Natural killer cell (primary cell): ENCODE results near the gene GTF3C4. TPM values are rescaled to one million over a fixed set of nuclear protein-coding genes. Genes with fewer than 3 reads are reported as not detected.

Experiments
- ATAC-seq, 3 donors: fragments of 150-1000 bp in 2 of 3; fragments of 200-7000 bp in 1 of 3; cut with Tn5 transposase; 1 replicate in 1 of 3; 2 replicates in 2 of 3; pipeline ENCODE4 v1.10.0; 2021; ENCODE audit warnings: mild to moderate bottlenecking in 2 of 3, moderate library complexity in 2 of 3
- DNase-seq, 2 donors: peaks; one replicate each; pipeline versions ENCODE4 v3.0.0 to v3.0.0-alpha.2; 2013 to 2021; ENCODE audit warnings: mixed read lengths in 1 of 2
- H3K27ac ChIP-seq: one replicate; pipeline ENCODE4 v1.5.1; 2013; ENCODE audit warnings: mild to moderate bottlenecking, low read length
- H3K27me3 ChIP-seq: one replicate; pipeline ENCODE4 v1.6.1; 2013; ENCODE audit warnings: low read length; ENCODE audit not compliant: control insufficient read depth, insufficient read depth
- H3K36me3 ChIP-seq: one replicate; pipeline ENCODE4 v1.6.1; 2013; ENCODE audit warnings: low read length; ENCODE audit not compliant: control insufficient read depth, insufficient read depth
- H3K4me1 ChIP-seq: one replicate; pipeline ENCODE4 v1.6.1; 2013; ENCODE audit warnings: low read length; ENCODE audit not compliant: control insufficient read depth, insufficient read depth
- H3K4me3 ChIP-seq: one replicate; pipeline ENCODE4 v1.5.1; 2013; ENCODE audit warnings: low read length
- H3K9me3 ChIP-seq: one replicate; pipeline ENCODE4 v1.6.1; 2013; ENCODE audit warnings: low read length; ENCODE audit not compliant: control insufficient read depth, insufficient read depth
- H3K27ac Mint-ChIP-seq, 2 donors: one replicate each; pipeline ENCODE4 v1.8.0; 2022; ENCODE audit warnings: mild to moderate bottlenecking in 2 of 2, mixed read lengths in 2 of 2, moderate library complexity in 1 of 2
- H3K27me3 Mint-ChIP-seq, 2 donors: one replicate each; pipeline ENCODE4 v1.8.0; 2022; ENCODE audit warnings: low read depth in 2 of 2, mixed read lengths in 2 of 2
- H3K36me3 Mint-ChIP-seq: one replicate; pipeline ENCODE4 v1.8.0; 2022; ENCODE audit warnings: mixed read lengths
- H3K4me1 Mint-ChIP-seq, 2 donors: one replicate each; pipeline ENCODE4 v1.8.0; 2022; ENCODE audit warnings: mixed read lengths in 2 of 2
- H3K4me3 Mint-ChIP-seq: one replicate; pipeline ENCODE4 v1.8.0; 2022; ENCODE audit warnings: mild to moderate bottlenecking, moderate library complexity, mixed read lengths
- H3K9me3 Mint-ChIP-seq, 2 donors: one replicate each; pipeline ENCODE4 v1.8.0; 2022; ENCODE audit warnings: mixed read lengths in 2 of 2
- CTCF ChIP-seq: fragments of 200-600 bp; IDR thresholded peaks from one replicate; pipeline ENCODE4 v1.8.0; 2022; ENCODE audit warnings: antibody characterized with exemption
- WGBS: methylation state at CpG from one replicate; pipeline ENCODE4 v1.1.7; 2013; ENCODE audit warnings: missing lambda C conversion rate; ENCODE audit not compliant: insufficient coverage; 5-methylcytosine and 5-hydroxymethylcytosine counted together
- intact Hi-C: fragments of 100-400 bp; cut with micrococcal nuclease; formaldehyde crosslinking; loops from one replicate; pipeline ENCODE4 v1.14.2; 2022
- total RNA-seq, 4 donors: library from RNA; stranded (reverse); fragments of 120-200 nt in 1 of 4; gene quantifications; one replicate each; pipeline versions ENCODE4 v1.2.3 to v1.2.4, GENCODE V29; 2013 to 2022

Gene GTF3C4
- total RNA-seq, 3 donors from 2014 or later (not counting 1 experiment from before 2014, with no cell fraction given): 11.0 to 12.7 (median 12.6) TPM

GRCh38 chr9:132672413-132672690 is 2.1 kb downstream of the GTF3C4 start:
- H3K4me1 ChIP-seq: peaks cover 15% of the 10 kb centered on the region
- Mint-ChIP-seq H3K4me1 (peaks cover 46 to 48% of the 10 kb centered on the region in 2 donors), H3K4me3 (no peak overlapping the region), H3K9me3 (no peaks in the 10 kb centered on the region), H3K27me3 (no peaks in the 10 kb centered on the region), H3K27ac (peak overlapping the region; percentile 91), H3K36me3 (no peaks in the 10 kb centered on the region)
- no peaks in the 10 kb centered on the region for H3K36me3 ChIP-seq
- 36% methylated on average over 5 of the region's 5 CpGs for whole genome bisulfite sequencing
- no peak for DNase-seq
- no peak overlapping the region for H3K27ac ChIP-seq
- ATAC-seq: no peak
- TF ChIP-seq CTCF: no peak
- no peaks in the 10 kb centered on the region for H3K9me3 ChIP-seq
- intact Hi-C loops: loop anchor here (5.0 to 10.0 kb wide), 3 partner anchors 130 to 258 kb away; partner anchors contain the start of gene CFAP77
- H3K27me3 ChIP-seq: no peaks in the 10 kb centered on the region
- H3K4me3 ChIP-seq: no peak overlapping the region

GRCh38 chr9:132673355-132673754 is 3.1 kb downstream of the GTF3C4 start:
- 49% methylated on average over 6 of the region's 6 CpGs for WGBS
- H3K27ac ChIP-seq: no peak overlapping the region
- H3K4me1 ChIP-seq: peaks cover 15% of the 10 kb centered on the region
- H3K4me3 ChIP-seq: no peak overlapping the region
- no peaks in the 10 kb centered on the region for H3K9me3 Mint-ChIP-seq
- H3K4me3 Mint-ChIP-seq: peak overlapping the region; percentile 60
- ATAC-seq (no peak), DNase-seq (peak in 1 of 2 donors; percentile 40)
- H3K9me3 ChIP-seq: no peaks in the 10 kb centered on the region
- no peaks in the 10 kb centered on the region for H3K27me3 ChIP-seq
- H3K27me3 Mint-ChIP-seq: no peaks in the 10 kb centered on the region
- H3K36me3 Mint-ChIP-seq: no peaks in the 10 kb centered on the region
- intact Hi-C loops: loop anchor here (5.0 to 10.0 kb wide), 3 partner anchors 129 to 259 kb away; partner anchors contain the start of gene CFAP77
- H3K4me1 Mint-ChIP-seq: peaks cover 41 to 44% of the 10 kb centered on the region in 2 donors
- peak overlapping the region; percentile 25 to 91 for H3K27ac Mint-ChIP-seq
- H3K36me3 ChIP-seq: peaks cover 6% of the 10 kb centered on the region
- TF ChIP-seq CTCF: no peak

- H3K27me3 Mint-ChIP-seq: no peaks in the 10 kb centered on the region
- H3K4me3 Mint-ChIP-seq: no peak overlapping the region
- H3K27ac Mint-ChIP-seq: no peak overlapping the region
- H3K36me3 Mint-ChIP-seq: peaks cover 8% of the 10 kb centered on the region
- DNase-seq (no peak), ATAC-seq (no peak)
- no peaks in the 10 kb centered on the region for H3K9me3 ChIP-seq
- H3K27ac ChIP-seq: no peak overlapping the region
- intact Hi-C loops: loop anchor here (5.0 to 10.0 kb wide), 3 partner anchors 128 to 260 kb away; partner anchors contain the start of gene CFAP77
- no peaks in the 10 kb centered on the region for H3K27me3 ChIP-seq
- no peak for TF ChIP-seq CTCF
- no peaks in the 10 kb centered on the region for H3K9me3 Mint-ChIP-seq
- peaks cover 17% of the 10 kb centered on the region for H3K36me3 ChIP-seq
- H3K4me3 ChIP-seq: no peak overlapping the region
- 93% methylated on average over 4 of the region's 4 CpGs for WGBS
- peaks cover 41 to 44% of the 10 kb centered on the region in 2 donors for H3K4me1 Mint-ChIP-seq
- H3K4me1 ChIP-seq: peaks cover 12% of the 10 kb centered on the region
Measured at GRCh38 chr9:132674485-132674884, 4.2 kb downstream of the GTF3C4 start.

- ATAC-seq (no peak), DNase-seq (no peak)
- Mint-ChIP-seq H3K27ac (no peak overlapping the region), H3K36me3 (peaks cover 11% of the 10 kb centered on the region), H3K4me3 (no peak overlapping the region), H3K4me1 (peaks cover 23 to 27% of the 10 kb centered on the region in 2 donors), H3K27me3 (no peaks in the 10 kb centered on the region), H3K9me3 (no peaks in the 10 kb centered on the region)
- no peak overlapping the region for H3K4me3 ChIP-seq
- WGBS: 97% methylated on average over 8 of the region's 8 CpGs
- peaks cover 26% of the 10 kb centered on the region for H3K36me3 ChIP-seq
- no peak overlapping the region for H3K27ac ChIP-seq
- H3K4me1 ChIP-seq: peaks cover 3% of the 10 kb centered on the region
- no peaks in the 10 kb centered on the region for H3K9me3 ChIP-seq
- no peak for TF ChIP-seq CTCF
- no peaks in the 10 kb centered on the region for H3K27me3 ChIP-seq
- intact Hi-C loops: loop anchor here (10.0 kb wide), 2 partner anchors 227 to 263 kb away; partner anchors contain the start of gene CFAP77
Measured at GRCh38 chr9:132677976-132678375, 7.7 kb downstream of the GTF3C4 start.
